CD4-positive, alpha-beta T cell treated with Interferon gamma for 1 hour (primary cell): ENCODE results near the gene LY86.

Experiments
- DNase-seq: peaks from one replicate; pipeline ENCODE4 v3.0.0-alpha.2; 2020

LY86 gene

DNA sequence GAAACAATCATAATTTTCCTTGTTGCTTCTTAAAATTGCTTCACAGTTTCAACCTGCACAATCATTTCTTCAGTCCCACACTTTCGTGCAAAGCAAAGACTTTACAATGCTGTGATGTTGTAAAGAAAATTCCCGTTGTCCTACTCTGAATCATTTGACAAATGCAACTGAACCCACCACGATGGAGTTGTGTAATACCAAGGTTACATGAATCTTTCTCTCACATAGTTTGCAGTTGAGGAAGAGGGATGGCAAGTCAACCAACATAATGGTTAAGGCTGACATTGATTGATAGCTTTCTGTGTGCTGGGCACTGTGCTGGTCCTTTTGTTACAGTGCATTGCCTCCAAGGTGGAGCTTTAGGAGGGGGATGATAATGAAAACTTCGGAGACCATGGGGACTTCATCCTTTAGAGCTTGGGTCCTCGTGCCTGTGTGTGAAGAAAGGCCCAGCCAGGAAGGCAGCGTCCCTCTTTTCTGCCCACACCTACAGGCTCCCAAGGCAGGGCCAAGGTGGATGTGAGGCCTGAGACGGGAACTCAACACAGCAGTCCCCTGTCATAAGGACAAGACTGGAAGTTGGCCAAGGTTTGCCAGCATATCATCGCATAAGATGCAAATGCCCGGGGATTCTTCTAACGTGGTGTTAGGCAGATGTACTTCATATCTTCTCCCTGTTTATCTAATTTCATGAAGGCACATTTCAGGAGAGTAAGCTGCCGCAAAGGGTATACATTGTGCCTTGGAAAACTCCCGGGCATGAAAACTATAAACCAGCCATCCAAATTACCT lies 96.9 kb downstream of the LY86 start:
- DNase-seq: no peak

DNA sequence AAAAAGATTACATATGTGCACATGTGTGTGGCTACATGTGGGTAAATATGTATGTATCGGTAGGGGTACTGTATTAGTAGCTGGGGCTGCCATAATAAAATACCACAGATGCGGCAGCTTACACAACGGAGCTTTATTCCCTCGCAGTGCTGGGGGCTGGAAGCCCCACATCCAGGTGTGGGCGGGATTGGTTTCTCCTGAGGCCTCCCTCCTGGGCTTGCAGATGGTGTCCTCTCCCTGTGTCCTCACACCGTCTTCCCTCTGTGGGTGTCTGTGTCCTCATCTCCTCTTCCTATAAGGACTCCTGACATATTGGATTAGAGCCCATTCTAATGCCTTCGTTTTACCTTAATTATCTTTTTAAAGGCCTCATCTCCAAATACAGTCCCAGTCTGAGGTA lies 97.7 kb downstream of the LY86 start:
- no peak for DNase-seq

- peak; percentile 70 for DNase-seq
These were observed 98.5 kb downstream of the LY86 start for GRCh38 chr6:6686748-6687601.

DNA sequence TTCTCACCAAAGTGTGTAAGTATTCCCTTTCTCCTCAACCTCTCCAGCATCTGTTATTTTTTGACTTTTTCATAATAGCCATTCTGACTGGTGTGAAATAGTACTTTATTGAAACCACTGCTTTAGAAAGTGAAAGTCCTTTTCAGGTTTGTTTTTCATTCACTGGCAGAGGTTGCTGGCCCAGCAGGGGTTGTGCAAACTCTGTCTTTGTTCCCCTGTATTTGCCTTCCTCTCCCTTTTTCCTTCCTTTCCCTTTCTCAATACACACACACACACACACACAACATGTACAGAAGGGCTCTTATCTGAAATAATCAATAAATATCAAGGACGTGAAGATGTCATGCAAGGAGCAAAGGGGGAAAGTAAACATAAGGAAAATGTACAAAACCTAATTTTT lies 99.8 kb downstream of the LY86 start:
- no peak for DNase-seq

GRCh38 chr6:6688951-6689350 lies 100.4 kb downstream of the LY86 start:
- DNase-seq: no peak

DNA sequence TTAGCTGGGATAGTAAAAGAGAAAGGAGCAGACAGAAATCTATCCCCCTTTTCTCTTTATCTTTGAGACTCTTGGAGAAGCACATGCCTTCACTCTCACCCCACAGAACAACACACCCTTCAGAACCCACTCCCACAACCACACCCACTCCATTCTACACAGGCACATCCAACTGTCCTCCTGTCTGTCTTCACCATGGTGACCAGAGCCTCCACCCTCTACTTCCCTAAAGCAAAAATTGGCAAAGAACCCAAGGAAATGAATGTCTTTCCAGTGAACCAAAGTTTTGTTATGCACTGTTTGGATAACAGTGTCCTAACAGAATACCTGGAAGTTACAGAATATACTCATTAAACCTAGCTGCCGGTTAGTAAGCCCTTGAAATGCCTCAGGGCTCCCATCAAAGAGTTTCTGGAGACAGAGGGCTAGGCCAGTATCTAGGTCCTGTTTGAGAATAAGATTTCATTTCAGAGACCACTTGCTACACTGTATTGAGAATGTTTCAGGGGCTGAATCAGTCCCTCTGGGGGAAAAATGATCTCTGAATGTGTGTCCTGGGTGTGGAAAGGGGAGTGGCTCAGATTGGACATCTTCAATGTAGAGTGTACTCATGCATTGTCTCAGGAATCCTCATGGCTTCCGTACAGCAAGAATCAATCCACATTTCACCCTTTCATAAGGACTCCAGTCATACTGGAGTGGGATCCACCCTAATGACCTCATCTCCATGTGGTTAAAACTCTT lies 101.1 kb downstream of the LY86 start:
- no peak for DNase-seq

GRCh38 chr6:6690144-6690483 lies 101.6 kb downstream of the LY86 start:
- no peak for DNase-seq

- DNase-seq: no peak
These were observed 105.9 kb downstream of the LY86 start for GRCh38 chr6:6694368-6694780.

DNA sequence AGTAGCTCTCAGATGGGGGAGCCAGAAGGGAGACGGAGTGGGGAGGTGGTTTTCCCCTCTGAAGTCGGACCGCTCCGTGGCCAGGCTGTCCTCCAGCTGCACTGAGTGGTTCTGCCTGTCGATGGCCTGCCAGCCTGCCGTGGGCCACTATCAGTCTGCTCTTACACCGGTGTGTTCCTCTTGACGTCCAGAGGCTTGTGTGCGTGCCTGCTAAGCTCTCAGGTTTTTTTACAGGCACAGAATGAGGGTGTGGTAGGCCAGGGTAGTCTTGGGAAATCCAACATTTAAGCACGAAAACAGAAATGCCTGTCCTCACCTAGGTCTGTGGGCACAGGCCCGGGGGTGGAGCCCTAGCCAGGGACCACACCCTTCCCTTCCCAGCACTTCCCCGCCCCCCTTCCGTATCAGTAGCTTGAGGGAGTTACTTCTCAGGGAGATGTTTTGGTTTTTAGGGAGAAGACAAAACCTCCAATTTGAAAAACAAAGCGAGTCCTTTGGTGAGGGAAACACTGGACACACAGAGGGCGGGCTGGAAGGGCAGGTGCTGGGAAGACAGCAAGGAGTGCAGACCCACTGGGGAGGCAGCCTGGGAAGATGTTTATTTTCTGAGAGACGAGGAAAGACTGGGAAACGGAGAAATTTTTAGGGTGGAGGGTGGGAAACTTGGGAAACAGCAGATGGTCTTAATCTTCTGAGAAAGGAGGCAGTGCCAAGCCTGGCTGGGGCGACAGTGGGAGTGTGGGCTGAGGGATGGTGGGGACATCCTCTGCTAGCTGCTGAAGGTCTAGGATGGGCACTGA lies 106.5 kb downstream of the LY86 start:
- no peak for DNase-seq

DNA sequence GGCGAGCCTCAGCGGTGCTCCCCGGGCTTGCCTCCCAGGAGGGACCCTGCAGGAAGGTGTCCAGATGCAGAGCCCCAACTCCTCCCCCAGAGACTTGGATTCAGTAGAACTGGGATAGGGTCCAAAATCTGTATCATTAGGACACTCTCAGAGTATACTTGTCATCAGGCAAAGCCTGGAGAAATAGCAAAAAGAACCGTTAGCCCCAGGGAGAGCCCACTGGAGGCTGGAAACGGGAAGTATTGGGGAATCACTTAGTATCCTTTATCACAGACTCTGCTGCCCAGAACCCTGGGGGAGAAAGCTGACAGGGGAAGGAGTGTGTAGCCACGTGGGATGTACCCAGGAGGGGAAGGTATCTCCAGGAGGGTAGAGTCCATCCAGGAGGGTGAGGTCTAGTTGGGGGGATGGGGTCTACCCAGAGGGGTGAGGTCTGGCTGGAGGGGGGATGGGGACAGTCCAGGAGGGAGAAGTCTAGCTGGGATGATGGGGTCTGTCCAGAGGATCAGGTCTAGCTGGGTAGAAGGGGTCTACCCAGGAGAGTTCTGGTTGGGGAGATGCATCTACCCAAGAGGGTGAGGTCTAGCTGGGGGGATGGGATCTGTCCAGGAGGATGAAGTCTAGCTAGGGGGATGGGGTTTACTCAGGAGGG lies 107.2 kb downstream of the LY86 start:
- DNase-seq: no peak

- peak; percentile 30 for DNase-seq
These were observed 108.5 kb downstream of the LY86 start for GRCh38 chr6:6696867-6697531.

DNA sequence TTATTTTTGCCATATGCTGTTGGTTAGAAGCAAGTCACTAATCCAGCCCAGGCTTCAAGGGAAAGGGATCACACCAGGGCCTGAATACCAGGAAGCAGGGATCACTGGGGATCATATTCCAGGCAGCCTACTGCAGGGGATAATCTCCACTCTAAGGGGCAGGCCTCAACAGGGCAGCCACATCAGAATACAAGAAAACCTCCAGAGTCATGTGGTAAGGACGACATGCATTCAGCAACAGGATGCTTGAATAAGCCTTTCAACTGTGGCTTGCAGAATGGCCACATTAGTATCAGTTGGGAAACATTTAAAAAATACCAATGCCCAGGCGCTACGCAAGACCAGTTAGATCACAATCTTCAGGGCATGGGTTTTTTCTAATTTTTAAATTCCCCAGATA lies 109.1 kb downstream of the LY86 start:
- no peak for DNase-seq

GRCh38 chr6:6699741-6700367 lies 111.3 kb downstream of the LY86 start:
- peak; percentile 41 for DNase-seq

DNA sequence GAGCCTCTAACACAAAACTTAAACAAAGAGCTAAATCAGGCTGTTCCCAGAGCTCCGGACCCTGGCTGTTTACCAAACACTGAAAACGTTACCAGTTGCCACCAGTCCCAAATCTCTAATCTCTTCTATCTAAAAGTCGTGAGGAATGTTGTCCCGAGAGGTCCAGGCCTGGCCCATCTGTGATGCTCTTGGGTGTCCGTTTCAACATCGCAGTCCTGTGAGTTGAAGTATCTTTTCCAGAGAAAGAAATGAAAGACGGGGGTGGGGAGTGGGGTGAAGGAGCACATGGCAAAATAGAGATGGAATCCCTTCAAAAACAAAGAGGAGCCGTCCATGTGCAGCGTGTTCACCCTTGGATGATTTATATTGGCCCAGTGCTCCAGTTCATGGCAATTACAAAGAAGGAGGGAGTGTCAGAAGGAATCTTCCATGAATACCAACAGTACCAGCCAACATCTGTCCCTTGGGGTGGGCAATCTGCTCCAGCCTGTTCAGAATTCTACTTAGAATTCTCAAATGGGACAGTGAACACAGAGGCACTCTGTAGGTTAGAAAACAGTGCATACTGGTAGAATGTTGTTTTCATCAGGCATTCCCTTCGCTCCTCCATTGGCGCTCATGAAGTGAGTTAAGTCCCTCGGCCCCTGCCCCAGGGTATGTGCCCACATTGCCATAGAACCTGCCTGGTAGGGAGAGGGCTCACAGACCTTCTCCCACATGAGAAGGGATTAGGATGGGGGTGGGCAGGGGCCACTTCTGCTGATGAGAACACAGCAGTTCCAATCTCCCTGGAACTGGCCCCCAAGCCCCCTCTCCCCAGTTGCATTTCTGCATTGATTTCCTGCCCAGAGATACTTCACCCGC lies 112.1 kb downstream of the LY86 start:
- no peak for DNase-seq

- DNase-seq: no peak
These were observed 113.3 kb downstream of the LY86 start for GRCh38 chr6:6701864-6702263.

- DNase-seq: no peak
These were observed 115.2 kb downstream of the LY86 start for GRCh38 chr6:6703699-6704098.
